IMR-90 (cell line): ENCODE results near the gene HIVEP3. TPM values are rescaled to one million over a fixed set of nuclear protein-coding genes. Genes with fewer than 3 reads are reported as not detected.

ENCODE experiments used
- ATAC-seq: fragments of 200-7000 bp; cut with Tn5 transposase; 2 replicates; pipeline ENCODE4 v1.9.1; 2020; ENCODE audit warnings: low read depth, mild to moderate bottlenecking, moderate library complexity
- BruUV-seq: library from RNA; stranded (reverse); fragments of 400-500 nt; replicated peaks from 2 replicates; lab custom pipeline; 2021; lab: Mats Ljungman, UMichigan
- CTCF ChIA-PET: fragments of 300-600 bp; formaldehyde crosslinking; extraction: SDS; loops from one replicate; lab custom pipeline; 2021; ENCODE audit warnings: antibody characterized with exemption; lab: Yijun Ruan, JAX
- POLR2A ChIA-PET: fragments of 300-600 bp; sonication (Branson Sonifier 250); formaldehyde crosslinking; loops from one replicate; lab custom pipeline; 2022; ENCODE audit warnings: antibody characterized with exemption; ENCODE audit not compliant: unreplicated experiment; lab: Charles Lee
- DNase-seq: peaks from one replicate; pipeline ENCODE4 v3.0.0; 2013
- H2AFZ ChIP-seq: replicated peaks from 2 replicates; pipeline ENCODE3; 2013; ENCODE audit warnings: low read length, mild to moderate bottlenecking; ENCODE audit not compliant: poor library complexity
- H2AK5ac ChIP-seq: 2 replicates; pipeline ENCODE4 v1.6.1; 2013; ENCODE audit warnings: low read depth, low read length, inconsistent platforms
- H2AK9ac ChIP-seq: replicated peaks from 2 replicates; pipeline ENCODE3; 2013; ENCODE audit warnings: mild to moderate bottlenecking, low read depth, low read length, moderate library complexity; ENCODE audit not compliant: poor library complexity
- H2BK120ac ChIP-seq: 2 replicates; pipeline ENCODE4 v1.6.1; 2013; ENCODE audit warnings: low read depth, low read length, inconsistent platforms
- H2BK15ac ChIP-seq: 3 replicates; pipeline ENCODE4 v1.6.1; 2013; ENCODE audit warnings: low read depth, low read length, inconsistent platforms
- H2BK20ac ChIP-seq: 2 replicates; pipeline ENCODE4 v1.6.1; 2013; ENCODE audit warnings: low read depth, mild to moderate bottlenecking, inconsistent platforms, low read length, moderate library complexity
- H2BK5ac ChIP-seq: 2 replicates; pipeline ENCODE4 v1.6.1; 2013; ENCODE audit warnings: mild to moderate bottlenecking, low read depth, low read length, inconsistent platforms; ENCODE audit not compliant: poor library complexity, severe bottlenecking
- H3K14ac ChIP-seq: replicated peaks from 2 replicates; pipeline ENCODE4 v1.6.1; 2013; ENCODE audit warnings: low read depth, low read length, inconsistent platforms
- H3K18ac ChIP-seq: 2 replicates; pipeline ENCODE4 v1.6.1; 2013; ENCODE audit warnings: low read depth, low read length, control low read depth
- H3K23ac ChIP-seq: 2 replicates; pipeline ENCODE4 v1.6.1; 2013; ENCODE audit warnings: low read depth, low read length, inconsistent platforms
- H3K27ac ChIP-seq: 2 replicates; pipeline ENCODE4 v1.5.1; 2013; ENCODE audit warnings: mild to moderate bottlenecking, control low read depth, low read length; ENCODE audit not compliant: insufficient read depth
- H3K27me3 ChIP-seq: 2 replicates; pipeline ENCODE4 v1.6.1; 2013; ENCODE audit warnings: low read length; ENCODE audit not compliant: control insufficient read depth, insufficient read depth
- H3K36me3 ChIP-seq: 2 replicates; pipeline ENCODE4 v1.6.1; 2013; ENCODE audit warnings: low read length, mixed read lengths; ENCODE audit not compliant: control insufficient read depth, insufficient read depth
- H3K4ac ChIP-seq: 2 replicates; pipeline ENCODE4 v1.6.1; 2013; ENCODE audit warnings: low read depth, low read length, inconsistent platforms
- H3K4me1 ChIP-seq: 2 replicates; pipeline ENCODE4 v1.6.1; 2013; ENCODE audit warnings: low read length, mixed read lengths; ENCODE audit not compliant: control insufficient read depth, insufficient read depth
- H3K4me2 ChIP-seq: 2 replicates; pipeline ENCODE4 v1.6.1; 2013; ENCODE audit warnings: low read depth, mild to moderate bottlenecking, control low read depth, low read length, moderate library complexity
- H3K4me3 ChIP-seq: 2 replicates; pipeline ENCODE4 v1.5.1; 2013; ENCODE audit warnings: low read depth, mild to moderate bottlenecking, control low read depth, low read length, moderate library complexity; ENCODE audit not compliant: insufficient read depth
- H3K56ac ChIP-seq: 2 replicates; pipeline ENCODE4 v1.6.1; 2013; ENCODE audit warnings: low read length, inconsistent platforms; ENCODE audit not compliant: insufficient read depth; ENCODE audit errors: extremely low read depth
- H3K79me1 ChIP-seq, 2 experiments: 2 replicates each; pipeline ENCODE4 v1.6.1; 2013; ENCODE audit warnings: low read length in 2 of 2, inconsistent platforms in 1 of 2, low read depth in 1 of 2
- H3K9ac ChIP-seq: 2 replicates; pipeline ENCODE4 v1.6.1; 2013; ENCODE audit warnings: low read depth, low read length, control low read depth
- H3K9me1 ChIP-seq: 2 replicates; pipeline ENCODE4 v1.6.1; 2013; ENCODE audit warnings: low read length, inconsistent platforms; ENCODE audit not compliant: insufficient read depth
- H3K9me3 ChIP-seq: 2 replicates; pipeline ENCODE4 v1.6.1; 2013; ENCODE audit warnings: low read length; ENCODE audit not compliant: control insufficient read depth, insufficient read depth
- H4K20me1 ChIP-seq: 2 replicates; pipeline ENCODE4 v1.6.1; 2013; ENCODE audit warnings: low read length, inconsistent platforms; ENCODE audit not compliant: insufficient read depth
- H4K5ac ChIP-seq: 2 replicates; pipeline ENCODE4 v1.6.1; 2013; ENCODE audit warnings: mild to moderate bottlenecking, low read depth, low read length, control low read depth
- H4K8ac ChIP-seq, 2 experiments: 2 replicates each; pipeline ENCODE4 v1.6.1; 2013; ENCODE audit warnings: low read depth in 2 of 2, low read length in 2 of 2, control low read depth in 1 of 2, inconsistent platforms in 1 of 2
- H4K91ac ChIP-seq: 2 replicates; pipeline ENCODE4 v1.6.1; 2013; ENCODE audit warnings: low read depth, low read length, inconsistent platforms; ENCODE audit not compliant: insufficient read depth
- BHLHE40 ChIP-seq: fragments of 150-350 bp; IDR thresholded peaks from 2 replicates; pipeline ENCODE4 v1.6.1; 2016; ENCODE audit warnings: mild to moderate bottlenecking, low read depth, low read length
- CEBPB ChIP-seq: IDR thresholded peaks from 2 replicates; pipeline ENCODE4 v1.6.1; 2012; ENCODE audit warnings: low read depth, low read length, improper control_type of control experiment
- CHD1 ChIP-seq: IDR thresholded peaks from 2 replicates; pipeline ENCODE4 v1.6.1; 2012; ENCODE audit warnings: low read depth, low read length, improper control_type of control experiment
- FOS ChIP-seq: fragments of 150-350 bp; IDR thresholded peaks from 2 replicates; pipeline ENCODE4 v1.6.1; 2016; ENCODE audit warnings: low read depth, low read length
- MAFK ChIP-seq: IDR thresholded peaks from 2 replicates; pipeline ENCODE4 v1.6.1; 2012; ENCODE audit warnings: low read depth, low read length, improper control_type of control experiment
- MAZ ChIP-seq: IDR thresholded peaks from 2 replicates; pipeline ENCODE4 v1.6.1; 2012; ENCODE audit warnings: low read depth, mild to moderate bottlenecking, low read length, improper control_type of control experiment, moderate library complexity, borderline replicate concordance
- MXI1 ChIP-seq: IDR thresholded peaks from 2 replicates; pipeline ENCODE4 v1.6.1; 2012; ENCODE audit warnings: low read depth, mild to moderate bottlenecking, low read length, moderate library complexity, borderline replicate concordance
- NFE2L2 ChIP-seq: fragments of 150-350 bp; IDR thresholded peaks from 2 replicates; pipeline ENCODE4 v1.6.1; 2016; ENCODE audit warnings: low read depth, mild to moderate bottlenecking, low read length
- RAD21 ChIP-seq: IDR thresholded peaks from 2 replicates; pipeline ENCODE4 v1.6.1; 2012; ENCODE audit warnings: low read length, improper control_type of control experiment
- RFX5 ChIP-seq: IDR thresholded peaks from 2 replicates; pipeline ENCODE4 v1.8.0; 2012; ENCODE audit warnings: low read depth, mild to moderate bottlenecking, low read length, moderate library complexity
- SMC3 ChIP-seq: fragments of 150-350 bp; IDR thresholded peaks from 2 replicates; pipeline ENCODE4 v1.6.1; 2016; ENCODE audit warnings: low read depth, mild to moderate bottlenecking, antibody characterized with exemption, low read length, moderate library complexity
- WGBS, 2 experiments: methylation state at CpG; one replicate each; pipeline versions ENCODE4 v1.1.5 to v1.1.7; 2013; ENCODE audit warnings: missing lambda C conversion rate in 2 of 2; ENCODE audit not compliant: insufficient read length in 1 of 2; ENCODE audit errors: extremely low coverage in 2 of 2; 5-methylcytosine and 5-hydroxymethylcytosine counted together
- dilution Hi-C: fragments of 300-500 bp; cut with HindIII; formaldehyde crosslinking; loops from one replicate; pipeline ENCODE4 v1.14.3; 2018; ENCODE audit warnings: low sequenced_read_pairs; ENCODE audit not compliant: unreplicated experiment
- in situ Hi-C: fragments of 300-500 bp; cut with MboI; formaldehyde crosslinking; loops from 3 replicates; pipeline ENCODE4 v1.14.3; 2019; ENCODE audit warnings: low sequenced_read_pairs, inconsistent platforms, mixed read lengths
- intact Hi-C: fragments of 100-400 bp; cut with micrococcal nuclease; formaldehyde crosslinking; loops from 2 replicates; pipeline ENCODE4 v1.10.0; 2022
- polyA plus RNA-seq, 3 experiments: library from polyadenylated mRNA; depleted of rRNA; stranded (reverse); fragments of >200 nt; gene quantifications; 2 replicates each; pipeline ENCODE4 v1.2.3, GENCODE V29; 2012; ENCODE audit warnings: low replicate concordance in 1 of 3
- total RNA-seq: library from RNA; depleted of rRNA; stranded (reverse); fragments of >200 nt; gene quantifications from 2 replicates; pipeline ENCODE4 v1.2.3, GENCODE V29; 2012
- TF ChIP-seq, protein P1 (sequence below): fragments of 150-350 bp; IDR thresholded peaks from 2 replicates; pipeline ENCODE4 v1.6.1; 2016; ENCODE audit warnings: low read depth, mild to moderate bottlenecking, low read length, moderate library complexity, borderline replicate concordance
- TF ChIP-seq, protein P2 (sequence below): fragments of 150-350 bp; IDR thresholded peaks from 2 replicates; pipeline ENCODE4 v1.6.1; 2017; ENCODE audit warnings: mild to moderate bottlenecking, antibody characterized with exemption, low read length, low read depth

Gene HIVEP3
- total and polyA plus RNA-seq, 2 of the 4 experiments (the other 2 are of a cell fraction): 1.4 to 4.0 TPM

DNA sequence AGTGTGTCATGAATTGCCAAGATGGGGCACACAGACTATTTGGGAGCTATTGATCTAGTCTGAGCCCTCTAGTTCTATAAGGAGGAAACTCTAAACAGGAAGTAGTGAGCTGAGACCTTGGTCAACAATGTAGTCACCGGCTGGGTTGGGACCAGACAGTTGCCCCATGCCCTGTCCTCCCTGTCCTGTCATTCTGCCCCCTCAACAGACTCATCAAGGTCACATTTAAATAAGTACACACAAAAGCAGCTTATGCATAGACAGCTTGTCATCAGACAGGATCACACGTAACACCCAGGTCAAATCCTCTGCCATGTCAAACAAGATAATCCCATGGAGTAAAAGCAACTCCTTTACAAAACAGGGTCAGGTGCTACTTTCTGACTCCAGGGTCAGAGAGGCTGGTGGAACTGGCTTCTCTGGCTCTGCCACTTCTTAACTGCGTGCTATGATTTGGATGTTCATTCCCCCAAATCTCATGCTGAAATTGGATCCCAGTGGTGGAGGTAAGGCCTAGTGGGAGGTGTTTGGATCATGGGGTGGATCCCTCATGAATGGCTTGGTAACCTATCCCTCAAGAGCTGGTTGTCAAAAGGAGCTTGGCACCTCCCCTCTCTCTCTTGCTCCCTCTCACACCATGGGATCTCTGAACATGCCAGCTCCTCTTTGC, 128.9 kb downstream of the HIVEP3 start:
- H3K9me3 ChIP-seq: no peaks in the 10 kb centered on the region
- no peaks in the 10 kb centered on the region for H3K4me1 ChIP-seq
- ChIA-PET POLR2A (no interaction called here), CTCF (interaction anchor here (1.5 kb wide), 1 partner anchor 216 kb away, joined by 5 read pairs; no protein-coding TSS in a partner anchor)
- no peak overlapping the region for H3K4me2 ChIP-seq
- DNase-seq (no peak), ATAC-seq (no peak)
- H3K79me1 ChIP-seq: no peaks in the 10 kb centered on the region
- no peak overlapping the region for H2BK15ac ChIP-seq
- H2BK120ac ChIP-seq: no peak overlapping the region
- no peak overlapping the region for H3K23ac ChIP-seq
- no peak overlapping the region for H2AFZ ChIP-seq
- no peak overlapping the region for H4K8ac ChIP-seq
- no TSS peak for BruUV-seq
- in situ Hi-C loops (no loop called here), dilution Hi-C loops (no loop called here), intact Hi-C loops (no loop called here)
- TF ChIP-seq, protein P1, sequence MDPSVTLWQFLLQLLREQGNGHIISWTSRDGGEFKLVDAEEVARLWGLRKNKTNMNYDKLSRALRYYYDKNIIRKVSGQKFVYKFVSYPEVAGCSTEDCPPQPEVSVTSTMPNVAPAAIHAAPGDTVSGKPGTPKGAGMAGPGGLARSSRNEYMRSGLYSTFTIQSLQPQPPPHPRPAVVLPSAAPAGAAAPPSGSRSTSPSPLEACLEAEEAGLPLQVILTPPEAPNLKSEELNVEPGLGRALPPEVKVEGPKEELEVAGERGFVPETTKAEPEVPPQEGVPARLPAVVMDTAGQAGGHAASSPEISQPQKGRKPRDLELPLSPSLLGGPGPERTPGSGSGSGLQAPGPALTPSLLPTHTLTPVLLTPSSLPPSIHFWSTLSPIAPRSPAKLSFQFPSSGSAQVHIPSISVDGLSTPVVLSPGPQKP: no peak
- no peak for TF ChIP-seq FOS
- TF ChIP-seq NFE2L2: no peak
- no peak for TF ChIP-seq CHD1
- no peak for TF ChIP-seq SMC3
- no peak for TF ChIP-seq BHLHE40
- TF ChIP-seq MXI1: no peak
- no peak for TF ChIP-seq CEBPB
- TF ChIP-seq, protein P2, sequence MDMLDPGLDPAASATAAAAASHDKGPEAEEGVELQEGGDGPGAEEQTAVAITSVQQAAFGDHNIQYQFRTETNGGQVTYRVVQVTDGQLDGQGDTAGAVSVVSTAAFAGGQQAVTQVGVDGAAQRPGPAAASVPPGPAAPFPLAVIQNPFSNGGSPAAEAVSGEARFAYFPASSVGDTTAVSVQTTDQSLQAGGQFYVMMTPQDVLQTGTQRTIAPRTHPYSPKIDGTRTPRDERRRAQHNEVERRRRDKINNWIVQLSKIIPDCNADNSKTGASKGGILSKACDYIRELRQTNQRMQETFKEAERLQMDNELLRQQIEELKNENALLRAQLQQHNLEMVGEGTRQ: no peak
- TF ChIP-seq RFX5: no peak
- TF ChIP-seq MAZ: no peak
- no peak for TF ChIP-seq RAD21
- no peak for TF ChIP-seq MAFK
- H3K14ac ChIP-seq: no peak overlapping the region
- no peak overlapping the region for H3K4me3 ChIP-seq
- no peaks in the 10 kb centered on the region for H4K20me1 ChIP-seq
- H3K56ac ChIP-seq: no peak overlapping the region
- H3K4ac ChIP-seq: no peak overlapping the region
- no peak overlapping the region for H4K5ac ChIP-seq
- no peak overlapping the region for H3K9ac ChIP-seq
- no peak overlapping the region for H4K91ac ChIP-seq
- no peaks in the 10 kb centered on the region; the same call in 1 of the 2 replicates for H3K27me3 ChIP-seq
- no peak overlapping the region for H2AK5ac ChIP-seq
- no peak overlapping the region for H2BK20ac ChIP-seq
- 80% methylated on average over 1 of the region's 3 CpGs; no CpG with 5 or more reads in 1 of the 2 experiments for WGBS, 2 experiments
- H2AK9ac ChIP-seq: no peak overlapping the region
- H3K18ac ChIP-seq: no peak overlapping the region
- H3K36me3 ChIP-seq: no peaks in the 10 kb centered on the region
- H3K9me1 ChIP-seq: no peaks in the 10 kb centered on the region
- H3K27ac ChIP-seq: no peak overlapping the region
- H2BK5ac ChIP-seq: no peak overlapping the region
